Activated CD8-positive, alpha-beta memory T cell treated with anti-CD3 and anti-CD28 coated beads, Interleukin-2, amount 50 U/mL, for 4 hours (primary cell): ENCODE measurements around the gene AKR1A1.
"Not testable (repeated sequence)": the region's sequence is repeated elsewhere in the genome, so short reads cannot be mapped to it uniquely, and the experiment has no call there.

ENCODE experiments used
- DNase-seq: peaks from one replicate; pipeline ENCODE4 v3.0.0-alpha.2; 2020

Gene AKR1A1

GRCh38 chr1:45570631-45571030 is 20.0 kb downstream of the AKR1A1 start:
- no peak for DNase-seq

GRCh38 chr1:45573231-45573804 is 22.7 kb downstream of the AKR1A1 start:
- no peak for DNase-seq

GRCh38 chr1:45574105-45574626 is 23.5 kb downstream of the AKR1A1 start:
- no peak for DNase-seq

- peak; percentile 92 for DNase-seq
Measured at GRCh38 chr1:45583264-45583665, 32.6 kb downstream of the AKR1A1 start.

GRCh38 chr1:45583666-45584350 is 33.2 kb downstream of the AKR1A1 start, which contains the start of gene NASP:
TSS of gene NASP (plus strand) at chr1:45584041. CDS start at chr1:45584147, 106 bp downstream.
- peak; percentile 93 for DNase-seq

GRCh38 chr1:45584351-45585109 is 33.9 kb downstream of the AKR1A1 start:
- peak; percentile 84 for DNase-seq

- DNase-seq: no peak
Measured at GRCh38 chr1:45585110-45585426, 34.4 kb downstream of the AKR1A1 start.

- DNase-seq: no peak
Measured at GRCh38 chr1:45585496-45586075, 35.0 kb downstream of the AKR1A1 start.

GRCh38 chr1:45586769-45587168 is 36.1 kb downstream of the AKR1A1 start:
- DNase-seq: no peak

- DNase-seq: no peak
Measured at GRCh38 chr1:45589861-45590260, 39.2 kb downstream of the AKR1A1 start.

GRCh38 chr1:45594412-45594811 is 43.8 kb downstream of the AKR1A1 start:
- DNase-seq: no peak

- not testable (repeated sequence) for DNase-seq
Measured at GRCh38 chr1:45596765-45597164, 46.1 kb downstream of the AKR1A1 start.

GRCh38 chr1:45604239-45604638 is 53.6 kb downstream of the AKR1A1 start:
- no peak for DNase-seq

- no peak for DNase-seq
Measured at GRCh38 chr1:45607404-45608074, 56.9 kb downstream of the AKR1A1 start.

- DNase-seq: no peak
Measured at GRCh38 chr1:45608175-45609156, 57.8 kb downstream of the AKR1A1 start.

GRCh38 chr1:45610589-45611226 is 60.1 kb downstream of the AKR1A1 start:
- DNase-seq: no peak

- DNase-seq: no peak
Measured at GRCh38 chr1:45612941-45613579, 62.4 kb downstream of the AKR1A1 start.

GRCh38 chr1:45615885-45616284 is 65.3 kb downstream of the AKR1A1 start:
- no peak for DNase-seq

GRCh38 chr1:45617618-45618017 is 67.0 kb downstream of the AKR1A1 start:
- DNase-seq: no peak

GRCh38 chr1:45619149-45619921 is 68.7 kb downstream of the AKR1A1 start:
- DNase-seq: no peak
